ENCODE data around the gene GADD45A. TPM values are rescaled to one million over a fixed set of nuclear protein-coding genes. Genes with fewer than 3 reads are reported as not detected.

GADD45A gene
- total RNA-seq, 1 donor from 2014 or later: 110 TPM

Other genes with a start within 250 kb of the GADD45A start
- 128 TPM for gene GNG12, start 148.3 kb downstream of the GADD45A start, total RNA-seq